HCT116 (cell line): ENCODE measurements around the gene CST6. TPM values are rescaled to one million over a fixed set of nuclear protein-coding genes. Genes with fewer than 3 reads are reported as not detected.

Source experiments
- ATAC-seq: fragments of 200-7000 bp; cut with Tn5 transposase; 2 replicates; pipeline ENCODE4 v1.9.1; 2020; ENCODE audit warnings: mild to moderate bottlenecking, moderate library complexity
- BruUV-seq: library from RNA; stranded (reverse); fragments of 400-500 nt; replicated peaks from 2 replicates; lab custom pipeline; 2021; lab: Mats Ljungman, UMichigan
- CTCF ChIA-PET: fragments of 300-600 bp; sonication (Branson Sonifier 250); formaldehyde crosslinking; loops from one replicate; lab custom pipeline; 2021; ENCODE audit warnings: antibody characterized with exemption; lab: Charles Lee
- POLR2A ChIA-PET: fragments of 300-600, 350-600 bp; sonication (Branson Sonifier 250); formaldehyde crosslinking; loops from one replicate; lab custom pipeline; 2021; ENCODE audit warnings: antibody characterized with exemption; lab: Charles Lee
- RAD21 ChIA-PET, 2 experiments: fragments of 300-600 bp; sonication (Branson Sonifier 250); formaldehyde crosslinking; loops; one replicate each; lab custom pipeline; 2023; ENCODE audit warnings: low total read pairs in 2 of 2; ENCODE audit not compliant: uncharacterized antibody in 2 of 2, unreplicated experiment in 2 of 2, low non-redundant PET in 1 of 2; lab: Charles Lee
- DNase-seq: peaks from one replicate; pipeline ENCODE4 v3.0.0-alpha.2; 2010; ENCODE audit warnings: low read depth, low spot score
- H2AFZ ChIP-seq: fragments of 200-600 bp; shearing (Covaris generic), sonication (generic); 2 replicates; pipeline ENCODE4 v1.6.1; 2017; ENCODE audit warnings: low read depth, mixed run types, mixed read lengths, antibody characterized with exemption, low read length; ENCODE audit not compliant: poor library complexity, severe bottlenecking
- H3K27ac ChIP-seq: 2 replicates; pipeline ENCODE4 v1.5.1; 2012; ENCODE audit warnings: low read depth, low read length
- H3K27me3 ChIP-seq: fragments of 200-600 bp; sonication (generic); 2 replicates; pipeline ENCODE4 v1.6.1; 2016; ENCODE audit warnings: mixed run types, low read length, mixed read lengths; ENCODE audit not compliant: insufficient read depth
- H3K36me3 ChIP-seq, 2 experiments: fragments of 200-500 bp in 1 of 2; fragments of 200-600 bp in 1 of 2; sonication (Bioruptor generic) in 1 of 2; sonication (generic) in 1 of 2; 2 replicates each; pipeline versions ENCODE4 v1.5.1 to v1.6.1; 2014 to 2016; ENCODE audit warnings: low read length in 2 of 2, inconsistent platforms in 1 of 2, mixed read lengths in 1 of 2, mixed run types in 1 of 2; ENCODE audit not compliant: insufficient read depth in 2 of 2, control insufficient read depth in 1 of 2
- H3K4me1 ChIP-seq, 2 experiments: fragments of 200-600 bp in 1 of 2; sonication (generic) in 1 of 2; 2 replicates each; pipeline versions ENCODE4 v1.5.1 to v1.6.1; 2012 to 2017; ENCODE audit warnings: low read length in 2 of 2, inconsistent platforms in 1 of 2, mild to moderate bottlenecking in 1 of 2, mixed read lengths in 1 of 2, mixed run types in 1 of 2, moderate library complexity in 1 of 2; ENCODE audit not compliant: insufficient read depth in 2 of 2, control insufficient read depth in 1 of 2
- H3K4me2 ChIP-seq: fragments of 200-600 bp; sonication (generic); 2 replicates; pipeline ENCODE4 v1.6.1; 2017; ENCODE audit warnings: mixed run types, low read length, mixed read lengths
- H3K4me3 ChIP-seq, 2 experiments: fragments of 200-600 bp in 1 of 2; sonication (generic) in 1 of 2; replicated peaks in 1 of 2; 2 replicates each; pipeline ENCODE4 v1.5.1; 2011 to 2016; ENCODE audit warnings: low read length in 2 of 2, control low read depth in 1 of 2, low read depth in 1 of 2, mild to moderate bottlenecking in 1 of 2, mixed read lengths in 1 of 2, mixed run types in 1 of 2
- H3K79me2 ChIP-seq: fragments of 200-600 bp; sonication (generic); 2 replicates; pipeline ENCODE4 v1.6.1; 2017; ENCODE audit warnings: mild to moderate bottlenecking, mixed run types, low read length, moderate library complexity, mixed read lengths; ENCODE audit not compliant: insufficient read depth
- H3K9ac ChIP-seq: fragments of 200-600 bp; sonication (generic); 2 replicates; pipeline ENCODE4 v1.6.1; 2016; ENCODE audit warnings: low read length, mixed read lengths
- H3K9me2 ChIP-seq: fragments of 200-600 bp; sonication (generic), shearing (Covaris generic); 2 replicates; pipeline ENCODE4 v1.6.1; 2017; ENCODE audit warnings: mixed run types, mild to moderate bottlenecking, moderate library complexity; ENCODE audit not compliant: insufficient read depth
- H3K9me3 ChIP-seq, 2 experiments: fragments of 200-500 bp in 1 of 2; fragments of 200-600 bp in 1 of 2; sonication (Bioruptor generic) in 1 of 2; sonication (generic) in 1 of 2; 2 replicates each; pipeline ENCODE4 v1.6.1; 2014 to 2017; ENCODE audit warnings: low read length in 2 of 2, mixed read lengths in 2 of 2, inconsistent platforms in 1 of 2, low read depth in 1 of 2, mild to moderate bottlenecking in 1 of 2, mixed run types in 1 of 2, moderate library complexity in 1 of 2; ENCODE audit not compliant: control insufficient read depth in 1 of 2, insufficient read depth in 1 of 2
- H4K20me1 ChIP-seq: fragments of 200-600 bp; sonication (generic), shearing (Covaris generic); 2 replicates; pipeline ENCODE4 v1.6.1; 2017; ENCODE audit warnings: mixed run types, mild to moderate bottlenecking, moderate library complexity; ENCODE audit not compliant: insufficient read depth
- CBX3 ChIP-seq: IDR thresholded peaks from 2 replicates; pipeline ENCODE4 v1.6.1; 2012; ENCODE audit warnings: low read depth
- CEBPB ChIP-seq: IDR thresholded peaks from 2 replicates; pipeline ENCODE4 v1.6.1; 2012; ENCODE audit warnings: low read depth
- EGR1 ChIP-seq: IDR thresholded peaks from 2 replicates; pipeline ENCODE4 v1.6.1; 2012; ENCODE audit warnings: low read depth
- EZH2 ChIP-seq: fragments of 200-600 bp; sonication (generic); IDR thresholded peaks from 2 replicates; pipeline ENCODE4 v1.6.1; 2017; ENCODE audit warnings: antibody characterized with exemption, mixed run types
- EZH2phosphoT487 ChIP-seq: fragments of 200-600 bp; IDR thresholded peaks from 2 replicates; pipeline ENCODE4 v1.6.1; 2018; ENCODE audit warnings: antibody characterized with exemption, borderline replicate concordance
- FOSL1 ChIP-seq: IDR thresholded peaks from 2 replicates; pipeline ENCODE4 v1.6.1; 2012; ENCODE audit warnings: low read depth
- JUND ChIP-seq: IDR thresholded peaks from 2 replicates; pipeline ENCODE4 v1.6.1; 2012
- POLR2AphosphoS5 ChIP-seq: IDR thresholded peaks from 2 replicates; pipeline ENCODE4 v1.6.1; 2011; ENCODE audit warnings: mild to moderate bottlenecking, low read depth, low read length, moderate library complexity
- RAD21 ChIP-seq: IDR thresholded peaks from 2 replicates; pipeline ENCODE4 v1.6.1; 2012; ENCODE audit warnings: low read depth, mild to moderate bottlenecking
- SIN3A ChIP-seq: IDR thresholded peaks from 2 replicates; pipeline ENCODE4 v1.6.1; 2012; ENCODE audit warnings: low read depth
- SP1 ChIP-seq: IDR thresholded peaks from 2 replicates; pipeline ENCODE4 v1.6.1; 2012; ENCODE audit warnings: low read depth
- SRF ChIP-seq: IDR thresholded peaks from 2 replicates; pipeline ENCODE4 v1.6.1; 2012; ENCODE audit warnings: low read depth
- ZFX ChIP-seq: fragments of 450-650 bp; IDR thresholded peaks from 2 replicates; pipeline ENCODE4 v1.6.1; 2017
- ZNF274 ChIP-seq: fragments of 200-500 bp; sonication (Bioruptor generic); IDR thresholded peaks from 2 replicates; pipeline ENCODE4 v1.6.1; 2014; ENCODE audit warnings: mild to moderate bottlenecking, low read depth, low read length, inconsistent platforms
- intact Hi-C: fragments of 100-400 bp; cut with micrococcal nuclease; formaldehyde crosslinking; loops from 2 replicates; pipeline ENCODE4 v1.10.0; 2022
- total RNA-seq: library from RNA; stranded (reverse); gene quantifications from one replicate; pipeline ENCODE4 v1.2.1, GENCODE V29; 2021; ENCODE audit not compliant: unreplicated experiment
- TF ChIP-seq, protein P1 (sequence below): IDR thresholded peaks from 2 replicates; pipeline ENCODE4 v1.6.1; 2012; ENCODE audit warnings: low read depth
- TF ChIP-seq, protein P2 (sequence below): IDR thresholded peaks from 2 replicates; pipeline ENCODE4 v1.6.1; 2012
- TF ChIP-seq, protein P3 (sequence below), 3 experiments: fragments of 200-600 bp in 1 of 3; sonication (generic) in 1 of 3; IDR thresholded peaks in 2 of 3; conservative IDR thresholded peaks in 1 of 3; 2 replicates each; pipeline ENCODE4 v1.5.1; 2012 to 2017; ENCODE audit warnings: low read depth in 2 of 3, low read length in 2 of 3, antibody characterized with exemption in 1 of 3, borderline replicate concordance in 1 of 3, control low read depth in 1 of 3, mild to moderate bottlenecking in 1 of 3, mixed read lengths in 1 of 3, mixed run types in 1 of 3, moderate library complexity in 1 of 3; ENCODE audit not compliant: insufficient read depth in 1 of 3
- TF ChIP-seq, protein P4 (sequence below): IDR thresholded peaks from 2 replicates; pipeline ENCODE4 v1.6.1; 2012

CST6 gene
- total RNA-seq, 1 experiment from 2014 or later = 68.1 TPM

DNA sequence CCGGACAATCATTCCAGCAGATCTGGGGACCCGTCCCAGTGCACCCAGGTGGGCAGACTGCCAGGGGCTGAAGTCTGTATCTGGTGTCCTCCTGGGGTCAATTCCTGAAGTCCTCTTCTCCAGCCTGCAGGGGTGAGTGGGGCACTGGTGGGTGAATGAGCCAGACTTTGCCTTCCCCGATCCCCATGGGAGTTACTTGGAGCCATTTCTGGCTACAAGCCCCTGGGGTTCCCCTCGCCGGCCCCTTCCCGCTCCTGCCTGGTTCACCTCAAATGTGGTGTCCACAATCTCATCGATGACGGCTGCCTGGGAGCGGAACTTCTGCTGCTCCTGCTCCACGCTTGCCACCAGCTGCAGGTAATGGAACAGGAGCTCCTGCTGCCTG, 5.0 kb downstream of the CST6 start:
- ChIA-PET POLR2A (interaction anchor here (1.0 kb wide), 1 partner anchor 11 kb away, joined by 5 read pairs; no protein-coding TSS in a partner anchor), CTCF (no interaction called here), RAD21 (no interaction called here)
- Histone ChIP-seq H3K9me2 (no peaks in the 10 kb centered on the region), H2AFZ (no peak overlapping the region), H3K4me3 (no peak overlapping the region), H3K4me2 (peak overlapping the region; percentile 67), H3K27me3 (no peaks in the 10 kb centered on the region), H3K9me3 (no peaks in the 10 kb centered on the region), H4K20me1 (no peaks in the 10 kb centered on the region), H3K36me3 (no peaks in the 10 kb centered on the region), H3K9ac (no peak overlapping the region), H3K4me1 (peaks cover 57 to 94% of the 10 kb centered on the region in 2 experiments), H3K79me2 (peaks cover 11% of the 10 kb centered on the region; the same call in 1 of the 2 replicates), H3K27ac (peak overlapping the region; percentile 98)
- intact Hi-C loops = no loop called here
- no TSS peak for BruUV-seq
- TF ChIP-seq SIN3A (no peak), FOSL1 (no peak), ZNF274 (no peak), JUND (no peak), EZH2 (no peak), EGR1 (no peak), RAD21 (no peak), CBX3 (no peak), EZH2phosphoT487 (no peak), CEBPB (no peak), ZFX (no peak), POLR2AphosphoS5 (no peak), SP1 (no peak), SRF (no peak)
- TF ChIP-seq, protein P1, sequence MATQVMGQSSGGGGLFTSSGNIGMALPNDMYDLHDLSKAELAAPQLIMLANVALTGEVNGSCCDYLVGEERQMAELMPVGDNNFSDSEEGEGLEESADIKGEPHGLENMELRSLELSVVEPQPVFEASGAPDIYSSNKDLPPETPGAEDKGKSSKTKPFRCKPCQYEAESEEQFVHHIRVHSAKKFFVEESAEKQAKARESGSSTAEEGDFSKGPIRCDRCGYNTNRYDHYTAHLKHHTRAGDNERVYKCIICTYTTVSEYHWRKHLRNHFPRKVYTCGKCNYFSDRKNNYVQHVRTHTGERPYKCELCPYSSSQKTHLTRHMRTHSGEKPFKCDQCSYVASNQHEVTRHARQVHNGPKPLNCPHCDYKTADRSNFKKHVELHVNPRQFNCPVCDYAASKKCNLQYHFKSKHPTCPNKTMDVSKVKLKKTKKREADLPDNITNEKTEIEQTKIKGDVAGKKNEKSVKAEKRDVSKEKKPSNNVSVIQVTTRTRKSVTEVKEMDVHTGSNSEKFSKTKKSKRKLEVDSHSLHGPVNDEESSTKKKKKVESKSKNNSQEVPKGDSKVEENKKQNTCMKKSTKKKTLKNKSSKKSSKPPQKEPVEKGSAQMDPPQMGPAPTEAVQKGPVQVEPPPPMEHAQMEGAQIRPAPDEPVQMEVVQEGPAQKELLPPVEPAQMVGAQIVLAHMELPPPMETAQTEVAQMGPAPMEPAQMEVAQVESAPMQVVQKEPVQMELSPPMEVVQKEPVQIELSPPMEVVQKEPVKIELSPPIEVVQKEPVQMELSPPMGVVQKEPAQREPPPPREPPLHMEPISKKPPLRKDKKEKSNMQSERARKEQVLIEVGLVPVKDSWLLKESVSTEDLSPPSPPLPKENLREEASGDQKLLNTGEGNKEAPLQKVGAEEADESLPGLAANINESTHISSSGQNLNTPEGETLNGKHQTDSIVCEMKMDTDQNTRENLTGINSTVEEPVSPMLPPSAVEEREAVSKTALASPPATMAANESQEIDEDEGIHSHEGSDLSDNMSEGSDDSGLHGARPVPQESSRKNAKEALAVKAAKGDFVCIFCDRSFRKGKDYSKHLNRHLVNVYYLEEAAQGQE = no peak
- TF ChIP-seq, protein P2, sequence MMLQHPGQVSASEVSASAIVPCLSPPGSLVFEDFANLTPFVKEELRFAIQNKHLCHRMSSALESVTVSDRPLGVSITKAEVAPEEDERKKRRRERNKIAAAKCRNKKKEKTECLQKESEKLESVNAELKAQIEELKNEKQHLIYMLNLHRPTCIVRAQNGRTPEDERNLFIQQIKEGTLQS = no peak
- TF ChIP-seq, protein P3, sequence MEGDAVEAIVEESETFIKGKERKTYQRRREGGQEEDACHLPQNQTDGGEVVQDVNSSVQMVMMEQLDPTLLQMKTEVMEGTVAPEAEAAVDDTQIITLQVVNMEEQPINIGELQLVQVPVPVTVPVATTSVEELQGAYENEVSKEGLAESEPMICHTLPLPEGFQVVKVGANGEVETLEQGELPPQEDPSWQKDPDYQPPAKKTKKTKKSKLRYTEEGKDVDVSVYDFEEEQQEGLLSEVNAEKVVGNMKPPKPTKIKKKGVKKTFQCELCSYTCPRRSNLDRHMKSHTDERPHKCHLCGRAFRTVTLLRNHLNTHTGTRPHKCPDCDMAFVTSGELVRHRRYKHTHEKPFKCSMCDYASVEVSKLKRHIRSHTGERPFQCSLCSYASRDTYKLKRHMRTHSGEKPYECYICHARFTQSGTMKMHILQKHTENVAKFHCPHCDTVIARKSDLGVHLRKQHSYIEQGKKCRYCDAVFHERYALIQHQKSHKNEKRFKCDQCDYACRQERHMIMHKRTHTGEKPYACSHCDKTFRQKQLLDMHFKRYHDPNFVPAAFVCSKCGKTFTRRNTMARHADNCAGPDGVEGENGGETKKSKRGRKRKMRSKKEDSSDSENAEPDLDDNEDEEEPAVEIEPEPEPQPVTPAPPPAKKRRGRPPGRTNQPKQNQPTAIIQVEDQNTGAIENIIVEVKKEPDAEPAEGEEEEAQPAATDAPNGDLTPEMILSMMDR (IDR thresholded peaks at IDR 0.05 in 2 of 3, conservative IDR thresholded peaks at IDR 0.05 in 1 of 3; ENCODE audit: borderline replicate concordance in 1 of 3, insufficient read depth in 1 of 3, low read depth in 2 of 3, low read length in 2 of 3) = no peak
- TF ChIP-seq, protein P4, sequence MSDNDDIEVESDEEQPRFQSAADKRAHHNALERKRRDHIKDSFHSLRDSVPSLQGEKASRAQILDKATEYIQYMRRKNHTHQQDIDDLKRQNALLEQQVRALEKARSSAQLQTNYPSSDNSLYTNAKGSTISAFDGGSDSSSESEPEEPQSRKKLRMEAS = no peak
- ATAC-seq = no peak
- DNase-seq = no peak
